T-helper 17 cell (primary cell): ENCODE data around the gene RNF114. TPM values are rescaled to one million over a fixed set of nuclear protein-coding genes. Genes with fewer than 3 reads are reported as not detected.
A peak's percentile ranks its signal among the peaks of the same experiment; 100 is the strongest.

Source experiments
- ATAC-seq: fragments of 150-1000 bp; cut with Tn5 transposase; 2 replicates; pipeline ENCODE4 v1.10.0; 2021; ENCODE audit warnings: mild to moderate bottlenecking, moderate library complexity
- DNase-seq, 3 donors: peaks; one replicate each; pipeline versions ENCODE4 v3.0.0 to v3.0.0-alpha.2; 2020 to 2021
- H3K9me3 ChIP-seq: one replicate; pipeline ENCODE4 v1.7.0; 2013; ENCODE audit warnings: low read length, mild to moderate bottlenecking; ENCODE audit not compliant: control insufficient read depth, poor library complexity, severe bottlenecking
- H3K27ac Mint-ChIP-seq: one replicate; pipeline ENCODE4 v1.8.0; 2022; ENCODE audit warnings: mild to moderate bottlenecking, moderate library complexity, mixed read lengths
- H3K27me3 Mint-ChIP-seq: one replicate; pipeline ENCODE4 v1.8.0; 2022; ENCODE audit warnings: mixed read lengths
- H3K36me3 Mint-ChIP-seq: one replicate; pipeline ENCODE4 v1.8.0; 2022; ENCODE audit warnings: low read depth, mixed read lengths
- H3K4me1 Mint-ChIP-seq: one replicate; pipeline ENCODE4 v1.8.0; 2022; ENCODE audit warnings: mild to moderate bottlenecking, mixed read lengths
- H3K4me3 Mint-ChIP-seq: one replicate; pipeline ENCODE4 v1.8.0; 2022; ENCODE audit warnings: mild to moderate bottlenecking, moderate library complexity, mixed read lengths
- total RNA-seq, 4 donors: library from RNA in 2 of 4; stranded (reverse) in 2 of 4; gene quantifications; one replicate each; pipeline ENCODE4 v1.2.3 and lab custom pipeline; 2022 to 2026

Gene RNF114, protein sequence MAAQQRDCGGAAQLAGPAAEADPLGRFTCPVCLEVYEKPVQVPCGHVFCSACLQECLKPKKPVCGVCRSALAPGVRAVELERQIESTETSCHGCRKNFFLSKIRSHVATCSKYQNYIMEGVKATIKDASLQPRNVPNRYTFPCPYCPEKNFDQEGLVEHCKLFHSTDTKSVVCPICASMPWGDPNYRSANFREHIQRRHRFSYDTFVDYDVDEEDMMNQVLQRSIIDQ
- total RNA-seq = 100 to 1,000 TPM; 104 to 111 TPM
- total RNA-seq (lab: John Stamatoyannopoulos, UW) = 101 to 112 reads per million in 2 donors

DNA sequence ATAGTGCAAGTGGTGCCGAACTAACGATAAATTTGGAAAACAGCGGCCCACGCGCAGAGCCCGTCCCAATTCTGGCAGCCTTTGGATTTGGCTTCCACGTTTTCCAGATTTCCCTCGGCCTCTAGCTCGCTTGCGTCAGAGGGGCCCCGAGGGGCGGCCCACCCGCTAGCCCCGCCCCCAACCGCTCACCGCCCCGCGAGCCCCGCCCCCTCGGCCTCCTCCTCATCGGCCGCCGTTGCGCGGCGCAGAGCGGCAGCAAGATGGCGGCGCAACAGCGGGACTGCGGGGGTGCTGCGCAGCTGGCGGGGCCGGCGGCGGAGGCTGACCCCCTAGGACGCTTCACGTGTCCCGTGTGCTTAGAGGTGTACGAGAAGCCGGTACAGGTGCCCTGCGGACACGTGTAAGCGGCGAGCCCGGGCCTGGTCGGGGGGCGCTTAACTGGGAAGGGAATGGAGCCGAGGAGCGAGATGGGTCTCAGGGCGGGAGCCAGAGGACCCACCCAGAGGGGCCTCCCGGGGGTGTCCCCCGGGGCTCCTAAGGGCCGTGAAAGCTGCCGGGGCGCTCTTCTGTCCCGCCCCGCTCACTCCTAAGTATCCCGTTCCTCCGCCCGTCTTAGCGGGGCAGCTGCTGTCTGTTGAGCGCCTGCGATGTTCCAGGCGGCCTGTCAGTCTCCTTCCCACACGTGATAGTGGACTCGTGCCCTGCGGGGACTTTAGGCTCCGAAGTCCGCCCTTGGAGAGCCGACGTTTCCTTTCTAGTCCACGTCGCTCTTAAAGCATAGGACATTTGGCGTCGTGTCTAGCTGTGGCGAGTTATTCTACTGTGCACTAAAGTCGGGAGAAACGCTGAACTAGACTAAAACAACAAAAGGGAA is at the start of gene RNF114:
TSS of gene RNF114 (plus strand) at position 245 of the 874 bp plus-strand sequence. CDS start at position 261, 16 bp downstream.
- Mint-ChIP-seq H3K4me3 (peak within 1 kb of the TSS; percentile 96), H3K27me3 (no peaks in the 10 kb centered on the region), H3K27ac (peak within 1 kb of the TSS; percentile 93), H3K4me1 (peaks cover 42% of the 10 kb centered on the region), H3K36me3 (peaks cover under 1% of the 10 kb centered on the region)
- H3K9me3 ChIP-seq = no peaks in the 10 kb centered on the region
- DNase-seq (peak; percentile 84 to 95 (median 90)), ATAC-seq (peak; percentile 96)

DNA sequence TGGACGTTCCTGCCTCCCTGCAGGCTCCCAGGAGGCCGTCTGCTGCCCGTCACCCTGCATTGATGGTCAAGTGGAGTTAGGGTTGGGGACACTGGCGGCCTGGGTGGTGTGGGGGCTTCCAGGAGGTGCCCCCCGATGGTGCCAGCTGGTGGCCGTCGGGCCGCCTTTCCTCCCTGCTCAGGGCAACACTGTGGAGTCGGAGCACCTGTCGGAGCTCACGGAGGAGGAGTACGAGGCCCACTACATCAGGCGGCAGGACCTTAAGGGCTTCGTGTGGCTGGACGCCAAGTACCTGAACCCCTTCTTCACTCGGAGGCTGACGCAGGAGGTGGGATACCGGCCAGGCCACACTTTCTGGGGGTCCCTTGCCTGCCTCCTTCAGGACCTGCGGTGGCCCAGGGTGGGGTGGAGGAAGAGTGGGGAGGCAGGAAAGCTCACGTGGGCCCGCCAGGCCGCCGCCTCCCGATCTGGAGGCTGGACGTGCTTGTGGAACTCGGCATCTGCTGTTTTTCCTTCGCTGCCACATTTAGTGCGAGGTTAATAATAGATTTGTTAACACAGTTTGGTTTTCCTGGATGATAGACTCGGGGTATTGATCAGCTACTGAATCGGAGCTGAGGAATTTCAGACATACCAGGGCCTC is 49.5 kb upstream of the RNF114 start:
- no peaks in the 10 kb centered on the region for H3K9me3 ChIP-seq
- H3K27me3 Mint-ChIP-seq = no peaks in the 10 kb centered on the region
- DNase-seq (no peak), ATAC-seq (no peak)
- H3K4me1 Mint-ChIP-seq = peaks cover 17% of the 10 kb centered on the region
- H3K27ac Mint-ChIP-seq = peak overlapping the region; percentile 68
- H3K36me3 Mint-ChIP-seq = peaks cover 5% of the 10 kb centered on the region
- H3K4me3 Mint-ChIP-seq = peak overlapping the region; percentile 31

DNA sequence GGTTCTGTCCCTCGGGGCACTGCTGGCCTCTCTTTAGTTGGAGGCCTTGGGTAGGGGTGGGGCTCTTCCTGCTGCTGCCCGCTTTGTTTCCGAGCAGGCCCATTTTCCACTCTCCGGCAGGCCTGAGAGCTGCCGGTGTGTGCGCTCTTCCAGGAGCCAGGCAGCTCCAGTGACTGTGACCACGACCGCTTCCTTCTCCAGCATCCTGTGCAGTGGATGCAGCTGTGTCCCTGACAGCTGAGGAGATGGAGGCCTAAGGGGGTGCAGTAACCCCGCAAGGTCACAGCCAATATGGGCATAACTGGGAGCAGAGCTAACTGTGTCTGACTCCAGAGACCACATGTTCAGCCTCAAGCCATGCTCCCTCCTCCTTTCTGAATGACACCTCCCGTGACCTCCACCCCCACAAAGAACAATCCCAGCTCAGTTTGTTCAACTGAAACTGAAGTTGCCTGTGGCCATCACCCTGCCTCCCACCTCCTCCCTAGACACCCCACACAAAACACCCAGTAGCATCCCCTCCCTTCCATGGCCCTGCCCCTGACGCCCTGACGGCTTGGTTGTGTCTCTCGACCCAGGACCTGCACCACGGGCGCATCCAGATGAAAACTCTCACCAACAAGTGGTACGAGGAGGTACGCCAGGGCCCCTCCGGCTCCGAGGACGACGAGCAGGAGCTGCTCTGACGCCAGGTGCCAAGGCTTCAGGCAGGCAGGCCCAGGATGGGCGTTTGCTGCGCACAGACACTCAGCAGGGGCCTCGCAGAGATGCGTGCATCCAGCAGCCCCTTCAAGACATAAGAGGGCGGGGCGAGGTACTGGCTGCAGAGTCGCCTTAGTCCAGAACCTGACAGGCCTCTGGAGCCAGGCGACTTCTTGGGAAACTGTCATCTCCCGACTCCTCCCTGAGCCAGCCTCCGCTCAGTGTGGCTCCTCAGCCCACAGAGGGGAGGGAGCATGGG is 48.7 kb upstream of the RNF114 start:
- Mint-ChIP-seq H3K27ac (peak overlapping the region; percentile 32), H3K4me3 (no peak overlapping the region), H3K4me1 (peaks cover 13% of the 10 kb centered on the region), H3K36me3 (no peaks in the 10 kb centered on the region), H3K27me3 (no peaks in the 10 kb centered on the region)
- H3K9me3 ChIP-seq = no peaks in the 10 kb centered on the region
- DNase-seq = no peak
- no peak for ATAC-seq

DNA sequence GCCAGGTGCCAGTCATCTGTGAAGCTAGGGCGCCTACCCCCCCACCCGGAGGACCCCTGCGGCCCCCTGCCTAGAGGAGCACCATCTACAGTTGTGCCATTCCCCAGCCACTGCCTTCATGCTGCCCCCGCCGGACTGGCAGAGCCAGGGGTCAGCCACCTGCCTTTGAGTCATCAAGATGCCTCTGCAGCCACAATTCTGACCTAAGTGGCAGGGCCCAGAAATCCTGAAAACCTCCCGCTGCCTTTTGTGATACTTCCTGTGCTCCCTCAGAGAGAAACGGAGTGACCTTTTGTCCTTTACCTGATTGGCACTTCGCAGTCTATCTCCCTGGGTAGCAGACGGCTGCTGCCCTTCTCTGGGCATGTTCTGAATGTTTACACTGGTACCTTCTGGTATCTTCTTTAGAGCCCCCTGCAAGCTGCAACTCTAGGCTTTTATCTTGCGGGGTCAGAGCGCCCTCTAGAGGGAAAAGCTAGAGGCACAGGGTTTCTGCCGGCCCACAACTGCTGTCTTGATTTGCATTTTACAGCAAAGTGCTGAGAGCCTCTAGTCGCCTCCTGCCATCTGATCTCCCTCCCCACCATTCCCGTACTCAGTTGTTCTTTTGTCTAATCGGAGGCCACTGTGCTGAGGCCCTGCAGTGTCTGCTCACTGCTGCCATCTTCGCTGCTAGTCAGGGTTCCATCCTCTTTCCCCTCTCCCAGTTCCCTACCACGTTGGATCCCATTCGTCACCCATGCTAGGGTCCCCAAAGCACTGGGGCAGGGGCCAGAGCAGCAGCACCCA is 47.8 kb upstream of the RNF114 start:
- H3K27ac Mint-ChIP-seq = no peak overlapping the region
- no peaks in the 10 kb centered on the region for H3K27me3 Mint-ChIP-seq
- DNase-seq = peak in 2 of 3 donors; percentile 34 to 44
- ATAC-seq = peak; percentile 68
- no peaks in the 10 kb centered on the region for H3K9me3 ChIP-seq
- H3K4me3 Mint-ChIP-seq = peak overlapping the region; percentile 36
- H3K36me3 Mint-ChIP-seq = no peaks in the 10 kb centered on the region
- H3K4me1 Mint-ChIP-seq = peaks cover 19% of the 10 kb centered on the region

DNA sequence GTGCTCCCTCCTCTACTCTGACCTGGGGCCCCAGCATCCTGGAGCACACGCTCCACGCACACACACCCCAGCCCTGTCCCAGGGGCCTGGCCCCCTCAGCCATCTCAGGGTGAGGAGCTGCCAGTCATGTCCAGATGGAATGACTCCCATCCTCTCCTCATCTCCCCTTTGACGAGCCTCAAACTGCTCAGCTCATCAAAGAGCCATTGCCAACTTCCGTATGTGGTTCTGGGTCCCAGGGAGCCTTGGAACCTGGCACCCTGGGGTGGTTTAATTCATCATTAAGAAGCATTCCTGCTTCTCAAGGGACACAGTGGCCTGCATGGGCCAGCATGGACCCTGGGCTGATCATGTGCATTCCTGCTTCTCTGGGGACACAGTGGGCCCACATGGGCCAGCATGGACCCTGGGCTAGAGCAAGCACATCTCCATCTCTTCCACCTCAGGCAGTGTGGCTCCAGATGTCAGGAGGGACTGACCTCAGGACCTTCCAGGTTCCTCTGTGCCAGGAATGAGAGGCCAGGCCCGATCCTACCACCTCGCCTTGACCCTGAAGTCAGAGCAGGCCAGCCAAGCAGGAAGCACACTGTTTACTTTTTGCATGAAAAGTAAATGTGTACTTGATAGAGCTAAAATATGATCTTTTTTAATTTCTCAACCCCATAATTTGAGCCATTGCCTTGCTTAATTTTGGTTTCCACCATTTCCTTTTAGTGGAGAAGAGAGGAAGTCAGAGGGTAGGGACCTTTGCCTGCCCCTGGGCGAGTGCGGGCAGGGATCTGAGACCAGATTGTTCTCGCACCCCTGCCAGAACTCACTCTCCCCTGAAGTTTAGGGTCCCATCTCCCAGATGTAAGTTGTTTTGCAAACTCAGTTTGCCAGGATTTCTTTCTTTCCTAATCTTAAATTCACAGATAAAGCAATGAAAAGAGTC is 46.9 kb upstream of the RNF114 start:
- Mint-ChIP-seq H3K27ac (no peak overlapping the region), H3K4me1 (peaks cover 28% of the 10 kb centered on the region), H3K27me3 (no peaks in the 10 kb centered on the region), H3K4me3 (no peak overlapping the region), H3K36me3 (no peaks in the 10 kb centered on the region)
- DNase-seq (no peak), ATAC-seq (no peak)
- H3K9me3 ChIP-seq = no peaks in the 10 kb centered on the region

DNA sequence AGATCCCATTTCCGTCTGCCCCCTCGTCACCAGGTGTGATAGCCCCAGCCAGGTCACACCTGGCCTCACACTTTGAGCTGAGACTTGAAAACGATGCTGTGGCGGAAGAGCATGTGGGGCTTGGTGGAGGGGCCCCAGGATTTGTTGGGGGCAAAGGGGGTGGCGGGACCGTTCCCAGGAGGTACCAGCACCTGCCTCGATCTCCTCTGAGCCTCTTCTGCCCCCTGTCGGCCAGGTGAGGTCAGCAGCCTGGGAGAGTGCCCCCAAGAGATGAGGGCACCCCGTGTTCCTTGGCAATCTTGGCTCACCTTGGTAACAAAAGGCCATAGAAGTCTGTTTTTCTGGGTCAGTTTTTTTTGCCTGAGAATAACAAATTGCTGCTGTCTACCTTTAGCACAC is 46.3 kb upstream of the RNF114 start:
- H3K4me3 Mint-ChIP-seq = no peak overlapping the region
- no peak for ATAC-seq
- no peaks in the 10 kb centered on the region for H3K36me3 Mint-ChIP-seq
- H3K27ac Mint-ChIP-seq = no peak overlapping the region
- H3K4me1 Mint-ChIP-seq = peaks cover 31% of the 10 kb centered on the region
- no peaks in the 10 kb centered on the region for H3K27me3 Mint-ChIP-seq
- H3K9me3 ChIP-seq = no peaks in the 10 kb centered on the region
- no peak for DNase-seq

DNA sequence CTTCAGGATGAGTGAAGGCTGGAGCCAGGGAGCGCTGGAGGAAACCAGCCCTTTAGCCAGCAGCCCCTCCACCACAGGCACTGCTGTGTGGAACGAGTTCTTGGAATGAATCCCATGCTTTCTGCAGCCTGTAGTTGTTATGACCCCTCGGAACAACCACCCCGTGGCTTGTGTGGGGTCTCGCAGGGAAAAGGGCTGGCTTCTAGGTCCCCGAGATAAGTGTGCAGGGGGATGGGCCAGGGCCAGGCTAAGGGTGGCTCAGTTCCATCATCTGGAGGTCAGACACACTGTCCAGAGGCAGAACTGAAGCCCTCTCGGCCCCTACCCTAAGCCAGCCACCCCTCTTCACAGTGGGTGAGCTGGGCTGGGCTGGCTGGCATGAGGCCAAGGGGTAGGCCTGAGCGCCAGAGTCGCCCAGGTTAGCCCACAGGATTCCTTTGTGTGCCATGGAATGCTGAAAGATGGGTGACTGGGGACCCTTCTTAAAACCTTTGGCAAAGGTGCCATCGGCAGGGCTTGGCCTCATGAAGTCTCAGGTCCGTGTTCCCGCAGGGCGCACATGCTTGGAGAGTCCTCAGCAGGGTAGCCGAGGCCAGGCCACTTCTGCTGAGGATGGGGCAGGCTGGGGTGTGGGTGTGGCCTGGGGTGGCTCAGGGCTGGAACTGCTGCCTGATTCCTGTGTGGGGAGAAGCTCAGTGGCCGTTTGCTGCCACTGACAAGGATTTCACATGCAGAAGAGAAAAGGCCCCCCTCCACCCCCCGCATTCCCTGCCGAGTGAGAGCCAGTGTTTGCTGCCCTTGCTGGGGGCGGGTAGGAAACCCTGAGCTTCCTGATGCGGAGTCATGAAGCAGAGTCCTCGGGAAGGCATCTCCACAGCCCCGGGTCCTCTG is 45.5 kb upstream of the RNF114 start:
- Mint-ChIP-seq H3K4me1 (peaks cover 32% of the 10 kb centered on the region), H3K27me3 (no peaks in the 10 kb centered on the region), H3K27ac (no peak overlapping the region), H3K4me3 (no peak overlapping the region), H3K36me3 (no peaks in the 10 kb centered on the region)
- ATAC-seq (no peak), DNase-seq (no peak)
- no peaks in the 10 kb centered on the region for H3K9me3 ChIP-seq

DNA sequence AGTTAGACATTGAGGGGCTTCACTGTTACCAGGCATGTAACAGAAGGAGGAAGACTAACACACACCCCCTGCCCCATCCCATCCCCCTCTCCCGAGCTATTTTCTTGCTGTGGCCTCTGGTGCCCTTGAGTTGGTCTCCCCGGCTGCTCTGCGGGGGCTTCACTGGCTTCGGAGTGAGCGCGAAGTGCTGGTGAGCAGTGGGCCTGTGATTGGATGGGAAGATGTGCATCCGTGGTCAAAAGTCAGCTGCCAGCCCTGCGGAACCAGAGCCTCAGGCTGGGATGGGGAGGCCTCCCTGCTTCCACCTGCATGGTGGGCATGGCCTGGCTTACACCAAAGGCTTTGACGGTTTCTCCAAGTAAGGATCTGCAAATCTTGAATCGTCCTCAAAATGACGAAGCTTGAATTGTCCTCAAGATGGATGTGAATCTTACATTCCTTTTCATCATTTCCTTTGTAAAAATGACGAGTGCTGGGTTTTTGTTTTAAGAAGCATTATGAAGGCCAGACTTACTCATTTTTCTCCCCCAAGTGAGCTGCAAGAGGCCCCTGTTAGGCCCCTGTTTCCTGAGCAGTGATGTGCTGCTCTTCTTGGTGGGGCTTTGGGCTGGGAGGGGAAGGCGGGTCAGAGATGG is 44.6 kb upstream of the RNF114 start:
- Mint-ChIP-seq H3K36me3 (no peaks in the 10 kb centered on the region), H3K4me3 (no peak overlapping the region), H3K27ac (no peak overlapping the region), H3K4me1 (peaks cover 30% of the 10 kb centered on the region), H3K27me3 (no peaks in the 10 kb centered on the region)
- ATAC-seq = no peak
- DNase-seq = no peak
- H3K9me3 ChIP-seq = no peaks in the 10 kb centered on the region

DNA sequence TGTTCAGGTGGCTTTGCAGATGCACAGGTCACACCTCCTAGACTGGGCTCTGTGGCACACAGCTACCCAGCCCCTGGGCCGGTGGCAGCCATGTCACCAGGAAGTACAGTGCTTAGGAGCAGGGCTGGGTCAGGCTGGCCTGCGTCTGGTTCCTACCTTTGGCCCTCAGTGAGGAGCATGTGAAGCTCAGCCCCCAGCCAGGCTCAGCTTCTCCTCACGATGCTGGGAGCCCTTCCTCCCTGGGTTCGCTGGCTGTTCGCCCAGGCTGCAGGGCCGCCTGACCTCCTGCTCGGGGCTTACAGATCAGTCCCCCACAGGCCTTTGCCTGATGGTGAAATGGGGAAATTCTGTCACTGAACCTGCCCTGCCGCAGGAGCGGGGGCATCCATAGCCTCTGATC is 43.9 kb upstream of the RNF114 start:
- Mint-ChIP-seq H3K27ac (peak overlapping the region; percentile 71), H3K36me3 (no peaks in the 10 kb centered on the region), H3K27me3 (no peaks in the 10 kb centered on the region), H3K4me3 (peak overlapping the region; percentile 31), H3K4me1 (peaks cover 30% of the 10 kb centered on the region)
- H3K9me3 ChIP-seq = no peaks in the 10 kb centered on the region
- DNase-seq = no peak
- no peak for ATAC-seq

DNA sequence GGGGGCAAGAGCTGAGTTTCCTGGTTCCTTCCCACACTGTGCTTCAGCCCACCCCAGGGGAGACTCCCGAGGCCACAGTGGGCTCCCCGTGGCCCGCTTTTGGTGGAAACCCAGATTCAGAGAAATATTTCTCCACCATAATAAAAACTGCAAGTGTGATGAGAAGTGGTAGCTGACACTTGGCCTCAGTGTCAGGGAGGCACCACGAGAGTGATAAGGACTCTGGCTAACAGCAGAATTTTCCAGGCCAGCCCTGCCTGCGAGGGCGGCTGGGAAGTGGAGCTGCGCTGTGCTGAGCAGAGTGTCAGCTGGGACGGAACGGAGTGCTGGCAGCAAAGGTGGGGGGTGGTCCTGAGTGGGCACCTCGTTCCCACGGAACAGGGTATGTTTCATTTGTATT is 43.4 kb upstream of the RNF114 start:
- no peaks in the 10 kb centered on the region for H3K9me3 ChIP-seq
- H3K4me3 Mint-ChIP-seq = no peak overlapping the region
- H3K36me3 Mint-ChIP-seq = no peaks in the 10 kb centered on the region
- H3K27ac Mint-ChIP-seq = peak overlapping the region; percentile 71
- H3K27me3 Mint-ChIP-seq = no peaks in the 10 kb centered on the region
- peaks cover 27% of the 10 kb centered on the region for H3K4me1 Mint-ChIP-seq
- DNase-seq (no peak), ATAC-seq (no peak)
